Measurements from ENCODE around the gene PRDM4. TPM values are rescaled to one million over a fixed set of nuclear protein-coding genes. Genes with fewer than 3 reads are reported as not detected.

The PRDM4 gene
- total and polyA plus RNA-seq, 2 donors (not counting 3 experiments of a cell fraction or from before 2014, with no cell fraction given), result 25.6 to 36.8 TPM

- Histone ChIP-seq H3K36me3 (ENCODE audit: control insufficient read depth in 2 of 2, extremely low read depth in 1 of 2, insufficient read depth in 2 of 2, low read length in 2 of 2) (no peaks in the 10 kb centered on the region), H3K4me3 (replicated peaks in 1 of 3; ENCODE audit: insufficient read depth in 1 of 3, low read depth in 1 of 3, low read length in 3 of 3) (no peak overlapping the region), H3K4me1 (ENCODE audit: control insufficient read depth, extremely low read depth, insufficient read depth, low read length) (no peaks in the 10 kb centered on the region), H3K9me3 (replicated peaks; ENCODE audit: control insufficient read depth, insufficient read depth, low read length) (no peaks in the 10 kb centered on the region), H4K20me1 (replicated peaks; ENCODE audit: control insufficient read depth, extremely low read depth, insufficient read depth, low read length) (peaks cover 2% of the 10 kb centered on the region), H3K4me2 (ENCODE audit: insufficient read depth, low read length) (no peak overlapping the region), H3K79me2 (ENCODE audit: control insufficient read depth, insufficient read depth, low read length) (no peaks in the 10 kb centered on the region), H3K9ac (replicated peaks; ENCODE audit: extremely low read depth, insufficient read depth, low read length) (no peak overlapping the region), H3K9me1 (replicated peaks; ENCODE audit: control insufficient read depth, extremely low read depth, insufficient read depth, low read length) (no peaks in the 10 kb centered on the region), H3K27me3 (ENCODE audit: control insufficient read depth in 2 of 2, insufficient read depth in 2 of 2, low read length in 2 of 2) (peaks cover 14 to 41% of the 10 kb centered on the region in 2 experiments), H2AFZ (ENCODE audit: low read depth, low read length) (no peak overlapping the region), H3K27ac (ENCODE audit: insufficient read depth, low read depth, low read length) (no peak overlapping the region)
- intact Hi-C loops (cut with micrococcal nuclease), result no loop called here
- peak; percentile 69 for TF ChIP-seq EZH2 (IDR thresholded peaks at IDR 0.05; ENCODE audit: borderline replicate concordance, low read depth, low read length, severe bottlenecking)
- TF ChIP-seq CTCF (IDR thresholded peaks at IDR 0.05; ENCODE audit: extremely low read depth in 1 of 2, insufficient read depth in 1 of 2, low read depth in 1 of 2, low read length in 2 of 2), result no peak
- no peak for TF ChIP-seq FOS (IDR thresholded peaks at IDR 0.05; ENCODE audit: borderline replicate concordance, insufficient read depth, low read length)
- no peak for DNase-seq (ENCODE audit: low read depth, low spot score)
- no peak for FAIRE-seq
- dilution Hi-C loops (cut with MboI; ENCODE audit: extremely low pct_ligation_motif_present, low sequenced_read_pairs), result no loop called here
- ChIA-PET POLR2A (no interaction called here), CTCF (no interaction called here)
- no TSS peak for BruUV-seq (replicated peaks)
Observed at GRCh38 chr12:107775093-107775721, 14.3 kb upstream of the PRDM4 start.

- Histone ChIP-seq H3K9me1 (replicated peaks; ENCODE audit: control insufficient read depth, extremely low read depth, insufficient read depth, low read length) (no peaks in the 10 kb centered on the region), H3K9ac (replicated peaks; ENCODE audit: extremely low read depth, insufficient read depth, low read length) (no peak within 1 kb of the TSS), H3K9me3 (replicated peaks; ENCODE audit: control insufficient read depth, insufficient read depth, low read length) (no peaks in the 10 kb centered on the region), H3K4me2 (ENCODE audit: insufficient read depth, low read length) (no peak within 1 kb of the TSS), H3K27me3 (ENCODE audit: control insufficient read depth in 2 of 2, insufficient read depth in 2 of 2, low read length in 2 of 2) (peaks cover 14 to 41% of the 10 kb centered on the region in 2 experiments), H4K20me1 (replicated peaks; ENCODE audit: control insufficient read depth, extremely low read depth, insufficient read depth, low read length) (peaks cover 2% of the 10 kb centered on the region), H3K36me3 (ENCODE audit: control insufficient read depth in 2 of 2, extremely low read depth in 1 of 2, insufficient read depth in 2 of 2, low read length in 2 of 2) (no peaks in the 10 kb centered on the region), H2AFZ (ENCODE audit: low read depth, low read length) (no peak within 1 kb of the TSS), H3K27ac (ENCODE audit: insufficient read depth, low read depth, low read length) (no peak within 1 kb of the TSS), H3K4me1 (ENCODE audit: control insufficient read depth, extremely low read depth, insufficient read depth, low read length) (no peaks in the 10 kb centered on the region), H3K79me2 (ENCODE audit: control insufficient read depth, insufficient read depth, low read length) (no peaks in the 10 kb centered on the region), H3K4me3 (replicated peaks in 1 of 3; ENCODE audit: insufficient read depth in 1 of 3, low read depth in 1 of 3, low read length in 3 of 3) (no peak within 1 kb of the TSS)
- dilution Hi-C loops (cut with MboI; ENCODE audit: extremely low pct_ligation_motif_present, low sequenced_read_pairs) (no loop called here), intact Hi-C loops (cut with micrococcal nuclease) (no loop called here)
- FAIRE-seq (no peak), DNase-seq (ENCODE audit: low read depth, low spot score) (no peak)
- POLR2A ChIA-PET, result no interaction called here
- no peak for TF ChIP-seq MYC (IDR thresholded peaks at IDR 0.05; ENCODE audit: low read depth, low read length)
- TF ChIP-seq EZH2 (IDR thresholded peaks at IDR 0.05; ENCODE audit: borderline replicate concordance, low read depth, low read length, severe bottlenecking), result no peak
- TF ChIP-seq POLR2AphosphoS5 (IDR thresholded peaks at IDR 0.05; ENCODE audit: insufficient read depth, low read depth, low read length), result no peak
- TF ChIP-seq CTCF (IDR thresholded peaks at IDR 0.05; ENCODE audit: extremely low read depth in 1 of 2, insufficient read depth in 1 of 2, low read depth in 1 of 2, low read length in 2 of 2), result no peak
- TF ChIP-seq POLR2A (IDR thresholded peaks at IDR 0.05; ENCODE audit: low read depth, low read length), result no peak
- CTCF ChIA-PET, result no interaction called here
- BruUV-seq (replicated peaks), result no TSS peak
Observed at GRCh38 chr12:107774349-107775029, 13.6 kb upstream of the PRDM4 start, which contains the start of gene ASCL4. Gene ASCL4, plus strand, starts transcription at chr12:107774704. Its CDS starts 515 bp downstream, at chr12:107775219.
